ENCODE data around the gene UGT1A6.

Gene UGT1A6

GRCh38 chr2:233772153-233772552 is 79.5 kb downstream of the UGT1A6 start:
- no peak for FAIRE-seq

- FAIRE-seq, result no peak
These were observed 79.9 kb downstream of the UGT1A6 start for GRCh38 chr2:233772583-233772982.

GRCh38 chr2:233773854-233774253 is 81.2 kb downstream of the UGT1A6 start:
- FAIRE-seq, result no peak

GRCh38 chr2:233775414-233775813 is 82.7 kb downstream of the UGT1A6 start:
- FAIRE-seq, result no peak

GRCh38 chr2:233778030-233778429 is 85.3 kb downstream of the UGT1A6 start, which contains the start of gene MROH2A:
TSS of gene MROH2A (plus strand) at chr2:233778330. CDS start at chr2:233779359, 1,029 bp downstream.
- FAIRE-seq, result no peak

- FAIRE-seq, result no peak
These were observed 87.0 kb downstream of the UGT1A6 start for GRCh38 chr2:233779722-233780121.

- no peak for FAIRE-seq
These were observed 88.1 kb downstream of the UGT1A6 start for GRCh38 chr2:233780771-233781170.

GRCh38 chr2:233789554-233789953 is 96.9 kb downstream of the UGT1A6 start:
- FAIRE-seq, result no peak

GRCh38 chr2:233791151-233791882 is 98.6 kb downstream of the UGT1A6 start:
- FAIRE-seq, result no peak

- FAIRE-seq, result no peak
These were observed 99.2 kb downstream of the UGT1A6 start for GRCh38 chr2:233791883-233792329.

- no peak for FAIRE-seq
These were observed 100.0 kb downstream of the UGT1A6 start for GRCh38 chr2:233792720-233793119.

GRCh38 chr2:233793465-233794127 is 100.9 kb downstream of the UGT1A6 start:
- no peak for FAIRE-seq

GRCh38 chr2:233794128-233794658 is 101.5 kb downstream of the UGT1A6 start:
- FAIRE-seq, result no peak

GRCh38 chr2:233795735-233796171 is 103.1 kb downstream of the UGT1A6 start:
- no peak for FAIRE-seq

- FAIRE-seq, result no peak
These were observed 103.6 kb downstream of the UGT1A6 start for GRCh38 chr2:233796254-233796653.

GRCh38 chr2:233798335-233799086 is 105.8 kb downstream of the UGT1A6 start:
- FAIRE-seq, result no peak

GRCh38 chr2:233799087-233799665 is 106.5 kb downstream of the UGT1A6 start:
- no peak for FAIRE-seq

GRCh38 chr2:233799716-233800115 is 107.0 kb downstream of the UGT1A6 start:
- no peak for FAIRE-seq

- FAIRE-seq, result no peak
These were observed 107.5 kb downstream of the UGT1A6 start for GRCh38 chr2:233800208-233800607.

- FAIRE-seq, result no peak
These were observed 108.9 kb downstream of the UGT1A6 start for GRCh38 chr2:233801357-233802131.

GRCh38 chr2:233802132-233802815 is 109.6 kb downstream of the UGT1A6 start:
- FAIRE-seq, result no peak
